SK-N-SH (cell line): ENCODE results near the gene BCAT1. TPM values are rescaled to one million over a fixed set of nuclear protein-coding genes. Genes with fewer than 3 reads are reported as not detected.

Source experiments
- CTCF ChIA-PET: fragments of 300-600, 350-600 bp; formaldehyde crosslinking; extraction: SDS; loops from one replicate; lab custom pipeline; 2021; lab: Yijun Ruan, JAX
- POLR2A ChIA-PET: fragments of 350-600 bp; sonication (Branson Sonifier 250); formaldehyde crosslinking; extraction: SDS; loops from one replicate; lab custom pipeline; 2020; ENCODE audit warnings: antibody characterized with exemption, inconsistent platforms; lab: Yijun Ruan, JAX
- DNase-seq: peaks from one replicate; pipeline ENCODE4 v3.0.0; 2012
- H2AFZ ChIP-seq: fragments of 200-600 bp; sonication (generic); 2 replicates; pipeline ENCODE4 v1.8.1; 2016; ENCODE audit warnings: antibody characterized with exemption, mild to moderate bottlenecking, low read depth
- H3F3A ChIP-seq: fragments of 200-600 bp; sonication (generic); replicated peaks from 2 replicates; pipeline ENCODE3; 2016; ENCODE audit warnings: antibody characterized with exemption, mild to moderate bottlenecking; ENCODE audit not compliant: insufficient read depth
- H3K27ac ChIP-seq, 2 experiments: fragments of 200-500 bp in 1 of 2; fragments of 200-600 bp in 1 of 2; sonication (Bioruptor generic) in 1 of 2; sonication (generic), shearing (Covaris generic) in 1 of 2; 2 replicates each; pipeline versions ENCODE4 v1.5.1 to v1.6.1; 2014 to 2016; ENCODE audit warnings: low read depth in 2 of 2, inconsistent platforms in 1 of 2, low read length in 1 of 2, mild to moderate bottlenecking in 1 of 2, mixed read lengths in 1 of 2
- H3K27me3 ChIP-seq: fragments of 200-600 bp; sonication (generic), shearing (Covaris generic); 2 replicates; pipeline ENCODE4 v1.6.1; 2016; ENCODE audit warnings: mixed run types; ENCODE audit not compliant: insufficient read depth
- H3K36me3 ChIP-seq, 2 experiments: fragments of 200-500 bp in 1 of 2; fragments of 200-600 bp in 1 of 2; sonication (Bioruptor generic) in 1 of 2; sonication (generic) in 1 of 2; replicated peaks in 1 of 2; 2 replicates each; pipeline versions ENCODE3 to v1.5.1; 2014 to 2016; ENCODE audit warnings: low read length in 1 of 2, mild to moderate bottlenecking in 1 of 2; ENCODE audit not compliant: insufficient read depth in 2 of 2, control insufficient read depth in 1 of 2
- H3K4me1 ChIP-seq, 2 experiments: fragments of 200-500 bp in 1 of 2; fragments of 200-600 bp in 1 of 2; sonication (Bioruptor generic) in 1 of 2; sonication (generic), shearing (Covaris generic) in 1 of 2; 2 replicates each; pipeline versions ENCODE4 v1.5.1 to v1.6.1; 2014 to 2016; ENCODE audit warnings: low read depth in 1 of 2, low read length in 1 of 2, mixed run types in 1 of 2; ENCODE audit not compliant: insufficient read depth in 2 of 2, control insufficient read depth in 1 of 2
- H3K4me2 ChIP-seq: fragments of 200-600 bp; sonication (generic), shearing (Covaris generic); 2 replicates; pipeline ENCODE4 v1.6.1; 2017; ENCODE audit warnings: mixed run types
- H3K4me3 ChIP-seq, 2 experiments: fragments of 200-500 bp in 1 of 2; fragments of 200-600 bp in 1 of 2; sonication (Bioruptor generic) in 1 of 2; sonication (generic), shearing (Covaris generic) in 1 of 2; 2 replicates each; pipeline versions ENCODE4 v1.5.1 to v1.8.1; 2014 to 2016; ENCODE audit warnings: low read depth in 2 of 2, inconsistent platforms in 1 of 2, low read length in 1 of 2, mild to moderate bottlenecking in 1 of 2, mixed read lengths in 1 of 2, moderate library complexity in 1 of 2
- H3K79me2 ChIP-seq: fragments of 200-600 bp; sonication (generic); 2 replicates; pipeline ENCODE4 v1.8.1; 2017; ENCODE audit warnings: mild to moderate bottlenecking; ENCODE audit not compliant: insufficient read depth
- H3K9ac ChIP-seq: fragments of 200-600 bp; sonication (generic); 2 replicates; pipeline ENCODE4 v1.6.1; 2017; ENCODE audit warnings: mixed run types
- H3K9me2 ChIP-seq: fragments of 200-600 bp; sonication (generic); 2 replicates; pipeline ENCODE4 v1.6.1; 2017; ENCODE audit warnings: mixed run types
- H3K9me3 ChIP-seq: fragments of 200-600 bp; sonication (generic); 2 replicates; pipeline ENCODE4 v1.6.1; 2017; ENCODE audit warnings: mixed run types, mild to moderate bottlenecking, moderate library complexity
- H4K20me1 ChIP-seq: fragments of 200-600 bp; sonication (generic); 2 replicates; pipeline ENCODE4 v1.6.1; 2017; ENCODE audit warnings: mild to moderate bottlenecking, mixed run types; ENCODE audit not compliant: insufficient read depth
- CHD2 ChIP-seq: fragments of 150-350 bp; IDR thresholded peaks from 2 replicates; pipeline ENCODE4 v1.6.1; 2018; ENCODE audit warnings: low read length; ENCODE audit not compliant: partially characterized antibody
- ELF1 ChIP-seq: IDR thresholded peaks from 2 replicates; pipeline ENCODE4 v1.4.0; 2012
- EZH2phosphoT487 ChIP-seq: fragments of 200-600 bp; sonication (generic); IDR thresholded peaks from 2 replicates; pipeline ENCODE4 v1.6.1; 2017; ENCODE audit warnings: low read depth, mixed run types, mild to moderate bottlenecking, antibody characterized with exemption, moderate library complexity, borderline replicate concordance
- FOSL2 ChIP-seq: IDR thresholded peaks from 2 replicates; pipeline ENCODE4 v1.4.0; 2012; ENCODE audit warnings: low read depth, mild to moderate bottlenecking, moderate library complexity, borderline replicate concordance
- FOXM1 ChIP-seq: IDR thresholded peaks from 2 replicates; pipeline ENCODE4 v1.4.0; 2012; ENCODE audit warnings: low read depth, mild to moderate bottlenecking
- MXI1 ChIP-seq: IDR thresholded peaks from 2 replicates; pipeline ENCODE4 v1.6.1; 2012; ENCODE audit warnings: mild to moderate bottlenecking, low read depth, low read length, improper control_type of control experiment
- NRF1 ChIP-seq: IDR thresholded peaks from 2 replicates; pipeline ENCODE4 v1.6.1; 2012; ENCODE audit warnings: low read depth, mild to moderate bottlenecking, low read length
- POLR2AphosphoS5 ChIP-seq: IDR thresholded peaks from 2 replicates; pipeline ENCODE4 v1.6.1; 2012; ENCODE audit warnings: low read depth, low read length
- RAD21 ChIP-seq: IDR thresholded peaks from 2 replicates; pipeline ENCODE4 v1.6.1; 2012; ENCODE audit warnings: mild to moderate bottlenecking, low read length
- RCOR1 ChIP-seq: fragments of 150-350 bp; IDR thresholded peaks from 2 replicates; pipeline ENCODE4 v1.6.1; 2017; ENCODE audit warnings: antibody characterized with exemption, low read length
- RFX5 ChIP-seq: IDR thresholded peaks from 2 replicates; pipeline ENCODE4 v1.6.1; 2012; ENCODE audit warnings: mild to moderate bottlenecking, improper control_type of control experiment, low read length
- RXRA ChIP-seq: IDR thresholded peaks from 2 replicates; pipeline ENCODE4 v1.4.0; 2012; ENCODE audit warnings: low read depth, mild to moderate bottlenecking, borderline replicate concordance
- TCF12 ChIP-seq: IDR thresholded peaks from 2 replicates; pipeline ENCODE4 v1.4.0; 2012
- WGBS: methylation state at CpG from one replicate; pipeline ENCODE4 v1.1.6; 2017; ENCODE audit warnings: low lambda C conversion rate; 5-methylcytosine and 5-hydroxymethylcytosine counted together
- polyA plus RNA-seq, 3 experiments: library from polyadenylated mRNA; depleted of rRNA; stranded (reverse); fragments of >200 nt; gene quantifications; 2 replicates each; pipeline ENCODE4 v1.2.3, GENCODE V29; 2012
- TF ChIP-seq, protein P1 (sequence below): IDR thresholded peaks from 2 replicates; pipeline ENCODE4 v1.4.0; 2012; ENCODE audit warnings: low read depth, borderline replicate concordance
- TF ChIP-seq, protein P2 (sequence below): IDR thresholded peaks from 2 replicates; pipeline ENCODE4; 2012
- TF ChIP-seq, protein P3 (sequence below): IDR thresholded peaks from 2 replicates; pipeline ENCODE4 v1.6.1; 2012; ENCODE audit warnings: mild to moderate bottlenecking, low read depth, low read length, moderate library complexity
- TF ChIP-seq, protein P4 (sequence below): IDR thresholded peaks from 2 replicates; pipeline ENCODE4 v1.4.0; 2012; ENCODE audit warnings: low read depth, borderline replicate concordance

BCAT1 gene
- polyA plus RNA-seq, 1 of the 3 experiments (the other 2 are of a cell fraction) = 7.7 TPM

DNA sequence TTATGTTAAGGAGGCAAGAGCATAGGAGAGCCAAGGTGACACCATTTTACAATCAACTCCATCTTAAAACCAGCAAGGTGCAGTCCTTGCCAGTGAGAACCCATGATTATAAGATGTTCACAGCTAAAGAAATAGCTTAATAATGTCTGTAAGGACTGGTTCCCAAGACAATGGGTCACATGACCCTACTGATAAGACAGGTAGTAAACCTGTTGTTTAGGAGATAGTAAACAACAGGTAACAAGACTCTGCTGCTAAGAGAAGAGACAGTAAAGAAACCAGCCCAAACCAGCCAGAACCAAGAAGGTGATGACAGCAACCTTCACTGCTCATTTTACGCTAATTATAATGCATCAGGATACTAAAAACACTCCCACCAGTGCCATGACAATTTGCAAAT, 23.2 kb upstream of the BCAT1 start:
- Histone ChIP-seq H3K9ac (no peak overlapping the region), H3K36me3 (no peaks in the 10 kb centered on the region), H3K4me1 (peaks cover 0 to 4% of the 10 kb centered on the region in 2 experiments; a peak in 1 of 4 replicates), H3K9me2 (no peaks in the 10 kb centered on the region), H4K20me1 (no peaks in the 10 kb centered on the region), H3K4me3 (no peak overlapping the region), H3F3A (no peaks in the 10 kb centered on the region), H3K4me2 (no peak overlapping the region), H3K79me2 (no peaks in the 10 kb centered on the region), H3K27me3 (no peaks in the 10 kb centered on the region), H3K9me3 (no peaks in the 10 kb centered on the region), H3K27ac (no peak overlapping the region), H2AFZ (no peak overlapping the region)
- DNase-seq = no peak
- TF ChIP-seq, protein P1, sequence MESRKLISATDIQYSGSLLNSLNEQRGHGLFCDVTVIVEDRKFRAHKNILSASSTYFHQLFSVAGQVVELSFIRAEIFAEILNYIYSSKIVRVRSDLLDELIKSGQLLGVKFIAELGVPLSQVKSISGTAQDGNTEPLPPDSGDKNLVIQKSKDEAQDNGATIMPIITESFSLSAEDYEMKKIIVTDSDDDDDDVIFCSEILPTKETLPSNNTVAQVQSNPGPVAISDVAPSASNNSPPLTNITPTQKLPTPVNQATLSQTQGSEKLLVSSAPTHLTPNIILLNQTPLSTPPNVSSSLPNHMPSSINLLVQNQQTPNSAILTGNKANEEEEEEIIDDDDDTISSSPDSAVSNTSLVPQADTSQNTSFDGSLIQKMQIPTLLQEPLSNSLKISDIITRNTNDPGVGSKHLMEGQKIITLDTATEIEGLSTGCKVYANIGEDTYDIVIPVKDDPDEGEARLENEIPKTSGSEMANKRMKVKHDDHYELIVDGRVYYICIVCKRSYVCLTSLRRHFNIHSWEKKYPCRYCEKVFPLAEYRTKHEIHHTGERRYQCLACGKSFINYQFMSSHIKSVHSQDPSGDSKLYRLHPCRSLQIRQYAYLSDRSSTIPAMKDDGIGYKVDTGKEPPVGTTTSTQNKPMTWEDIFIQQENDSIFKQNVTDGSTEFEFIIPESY = no peak
- TF ChIP-seq ELF1 = no peak
- TF ChIP-seq, protein P2, sequence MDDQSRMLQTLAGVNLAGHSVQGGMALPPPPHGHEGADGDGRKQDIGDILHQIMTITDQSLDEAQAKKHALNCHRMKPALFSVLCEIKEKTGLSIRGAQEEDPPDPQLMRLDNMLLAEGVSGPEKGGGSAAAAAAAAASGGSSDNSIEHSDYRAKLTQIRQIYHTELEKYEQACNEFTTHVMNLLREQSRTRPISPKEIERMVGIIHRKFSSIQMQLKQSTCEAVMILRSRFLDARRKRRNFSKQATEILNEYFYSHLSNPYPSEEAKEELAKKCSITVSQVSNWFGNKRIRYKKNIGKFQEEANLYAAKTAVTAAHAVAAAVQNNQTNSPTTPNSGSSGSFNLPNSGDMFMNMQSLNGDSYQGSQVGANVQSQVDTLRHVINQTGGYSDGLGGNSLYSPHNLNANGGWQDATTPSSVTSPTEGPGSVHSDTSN = no peak
- TF ChIP-seq, protein P3, sequence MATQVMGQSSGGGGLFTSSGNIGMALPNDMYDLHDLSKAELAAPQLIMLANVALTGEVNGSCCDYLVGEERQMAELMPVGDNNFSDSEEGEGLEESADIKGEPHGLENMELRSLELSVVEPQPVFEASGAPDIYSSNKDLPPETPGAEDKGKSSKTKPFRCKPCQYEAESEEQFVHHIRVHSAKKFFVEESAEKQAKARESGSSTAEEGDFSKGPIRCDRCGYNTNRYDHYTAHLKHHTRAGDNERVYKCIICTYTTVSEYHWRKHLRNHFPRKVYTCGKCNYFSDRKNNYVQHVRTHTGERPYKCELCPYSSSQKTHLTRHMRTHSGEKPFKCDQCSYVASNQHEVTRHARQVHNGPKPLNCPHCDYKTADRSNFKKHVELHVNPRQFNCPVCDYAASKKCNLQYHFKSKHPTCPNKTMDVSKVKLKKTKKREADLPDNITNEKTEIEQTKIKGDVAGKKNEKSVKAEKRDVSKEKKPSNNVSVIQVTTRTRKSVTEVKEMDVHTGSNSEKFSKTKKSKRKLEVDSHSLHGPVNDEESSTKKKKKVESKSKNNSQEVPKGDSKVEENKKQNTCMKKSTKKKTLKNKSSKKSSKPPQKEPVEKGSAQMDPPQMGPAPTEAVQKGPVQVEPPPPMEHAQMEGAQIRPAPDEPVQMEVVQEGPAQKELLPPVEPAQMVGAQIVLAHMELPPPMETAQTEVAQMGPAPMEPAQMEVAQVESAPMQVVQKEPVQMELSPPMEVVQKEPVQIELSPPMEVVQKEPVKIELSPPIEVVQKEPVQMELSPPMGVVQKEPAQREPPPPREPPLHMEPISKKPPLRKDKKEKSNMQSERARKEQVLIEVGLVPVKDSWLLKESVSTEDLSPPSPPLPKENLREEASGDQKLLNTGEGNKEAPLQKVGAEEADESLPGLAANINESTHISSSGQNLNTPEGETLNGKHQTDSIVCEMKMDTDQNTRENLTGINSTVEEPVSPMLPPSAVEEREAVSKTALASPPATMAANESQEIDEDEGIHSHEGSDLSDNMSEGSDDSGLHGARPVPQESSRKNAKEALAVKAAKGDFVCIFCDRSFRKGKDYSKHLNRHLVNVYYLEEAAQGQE = no peak
- no peak for TF ChIP-seq FOSL2
- no peak for TF ChIP-seq POLR2AphosphoS5
- no peak for TF ChIP-seq FOXM1
- no peak for TF ChIP-seq RXRA
- no peak for TF ChIP-seq TCF12
- no peak for TF ChIP-seq RFX5
- TF ChIP-seq RAD21 = no peak
- TF ChIP-seq MXI1 = no peak
- TF ChIP-seq CHD2 = no peak
- TF ChIP-seq RCOR1 = no peak
- TF ChIP-seq, protein P4, sequence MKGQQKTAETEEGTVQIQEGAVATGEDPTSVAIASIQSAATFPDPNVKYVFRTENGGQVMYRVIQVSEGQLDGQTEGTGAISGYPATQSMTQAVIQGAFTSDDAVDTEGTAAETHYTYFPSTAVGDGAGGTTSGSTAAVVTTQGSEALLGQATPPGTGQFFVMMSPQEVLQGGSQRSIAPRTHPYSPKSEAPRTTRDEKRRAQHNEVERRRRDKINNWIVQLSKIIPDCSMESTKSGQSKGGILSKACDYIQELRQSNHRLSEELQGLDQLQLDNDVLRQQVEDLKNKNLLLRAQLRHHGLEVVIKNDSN = no peak
- no peak for TF ChIP-seq EZH2phosphoT487
- TF ChIP-seq NRF1 = no peak
- 54% methylated on average over 1 of the region's 1 CpG for WGBS
- ChIA-PET CTCF (interaction anchor here (1.1 to 1.5 kb wide), 2 partner anchors 11 to 19 kb away, joined by 5 to 7 read pairs; no protein-coding TSS in a partner anchor), POLR2A (no interaction called here)
